CD4-positive, CD25-positive, alpha-beta regulatory T cell (primary cell): ENCODE results near the gene ACP6. TPM values are rescaled to one million over a fixed set of nuclear protein-coding genes. Genes with fewer than 3 reads are reported as not detected.

Source experiments
- ATAC-seq, 2 donors: fragments of 150-1000 bp; cut with Tn5 transposase; one replicate each; pipeline ENCODE4 v1.10.0; 2021; ENCODE audit warnings: low read depth in 2 of 2, moderate number of reproducible peaks in 2 of 2, moderate library complexity in 1 of 2
- DNase-seq, 3 donors: peaks; one replicate each; pipeline versions ENCODE4 v3.0.0 to v3.0.0-alpha.2; 2012 to 2022; ENCODE audit warnings: mixed read lengths in 1 of 3
- H3K27ac ChIP-seq: one replicate; pipeline ENCODE4 v1.7.0; 2013; ENCODE audit warnings: mild to moderate bottlenecking, low read length; ENCODE audit not compliant: insufficient read depth, poor library complexity, severe bottlenecking
- H3K27me3 ChIP-seq: one replicate; pipeline ENCODE4 v1.7.0; 2013; ENCODE audit warnings: low read length; ENCODE audit not compliant: control insufficient read depth, insufficient read depth
- H3K36me3 ChIP-seq: one replicate; pipeline ENCODE4 v1.7.0; 2013; ENCODE audit warnings: mild to moderate bottlenecking, low read length, moderate library complexity; ENCODE audit not compliant: control insufficient read depth, insufficient read depth
- H3K4me1 ChIP-seq: 2 replicates; pipeline ENCODE4 v1.7.0; 2013; ENCODE audit warnings: mild to moderate bottlenecking, low read length; ENCODE audit not compliant: insufficient read depth, control insufficient read depth, poor library complexity, severe bottlenecking
- H3K4me3 ChIP-seq: one replicate; pipeline ENCODE4 v1.7.0; 2013; ENCODE audit warnings: low read depth, mild to moderate bottlenecking, low read length, moderate library complexity
- H3K9me3 ChIP-seq, 2 experiments: 1 replicate in 1 of 2; 2 replicates in 1 of 2; pipeline ENCODE4 v1.7.0; 2013; ENCODE audit warnings: low read length in 2 of 2, mild to moderate bottlenecking in 1 of 2, moderate library complexity in 1 of 2; ENCODE audit not compliant: control insufficient read depth in 2 of 2
- H3K27ac Mint-ChIP-seq, 3 donors: one replicate each; pipeline ENCODE4 v1.8.0; 2020 to 2022; ENCODE audit warnings: mild to moderate bottlenecking in 3 of 3, mixed read lengths in 3 of 3, moderate library complexity in 2 of 3
- H3K27me3 Mint-ChIP-seq: one replicate; pipeline ENCODE4 v1.8.0; 2022; ENCODE audit warnings: mild to moderate bottlenecking, mixed read lengths
- H3K36me3 Mint-ChIP-seq: one replicate; pipeline ENCODE4 v1.8.0; 2020; ENCODE audit warnings: mixed read lengths
- H3K4me1 Mint-ChIP-seq, 4 donors: one replicate each; pipeline ENCODE4 v1.8.0; 2020 to 2022; ENCODE audit warnings: mixed read lengths in 4 of 4, mild to moderate bottlenecking in 1 of 4
- H3K4me3 Mint-ChIP-seq, 4 donors: one replicate each; pipeline ENCODE4 v1.8.0; 2020 to 2022; ENCODE audit warnings: mild to moderate bottlenecking in 4 of 4, mixed read lengths in 4 of 4, moderate library complexity in 3 of 4
- H3K9me3 Mint-ChIP-seq, 7 donors: one replicate each; pipeline ENCODE4 v1.8.0; 2020 to 2022; ENCODE audit warnings: mixed read lengths in 7 of 7, mild to moderate bottlenecking in 3 of 7, moderate library complexity in 2 of 7
- polyA plus RNA-seq, 4 donors: library from polyadenylated mRNA; unstranded; fragments of 300-500 nt; fragmentation: Illumina TruSeq; gene quantifications; one replicate each; pipeline ENCODE4 v1.2.3, GENCODE V29; 2021
- total RNA-seq: library from RNA; stranded (reverse); gene quantifications from one replicate; pipeline ENCODE4 v1.2.3, GENCODE V29; 2022

ACP6 gene
- total and polyA plus RNA-seq, 5 donors from 2014 or later: 8.9 to 18.5 (median 12.6) TPM

GRCh38 chr1:147673406-147673805, 3.1 kb upstream of the ACP6 start:
- Mint-ChIP-seq H3K4me1 (peaks cover 7 to 21% (median 17%) of the 10 kb centered on the region in 4 donors), H3K36me3 (no peaks in the 10 kb centered on the region), H3K9me3 (peaks cover 0 to 15% (median 4%) of the 10 kb centered on the region in 7 donors), H3K4me3 (peak overlapping the region in 2 of 4 donors; percentile 7 to 8), H3K27me3 (peaks cover 43% of the 10 kb centered on the region), H3K27ac (no peak overlapping the region)
- no peak for DNase-seq
- Histone ChIP-seq H3K9me3 (peaks cover 12 to 20% of the 10 kb centered on the region in 2 experiments), H3K36me3 (no peaks in the 10 kb centered on the region), H3K27me3 (peaks cover 11% of the 10 kb centered on the region), H3K4me1 (peaks cover 16% of the 10 kb centered on the region), H3K4me3 (no peak overlapping the region), H3K27ac (no peak overlapping the region)
- no peak for ATAC-seq

- Histone ChIP-seq H3K4me3 (peak overlapping the region; percentile 80), H3K27ac (peak overlapping the region; percentile 53), H3K27me3 (peaks cover 4% of the 10 kb centered on the region), H3K4me1 (peaks cover 16% of the 10 kb centered on the region), H3K36me3 (no peaks in the 10 kb centered on the region), H3K9me3 (no peaks in the 10 kb centered on the region)
- DNase-seq: peak in 2 of 3 donors; percentile 25 to 65
- Mint-ChIP-seq H3K4me3 (peak overlapping the region; percentile 96 to 99 (median 98)), H3K4me1 (peaks cover 18 to 40% (median 31%) of the 10 kb centered on the region in 4 donors), H3K36me3 (no peaks in the 10 kb centered on the region), H3K27ac (peak overlapping the region; percentile 76 to 92 (median 78)), H3K27me3 (peaks cover 31% of the 10 kb centered on the region), H3K9me3 (peaks cover 0 to 2% (median 0%) of the 10 kb centered on the region in 7 donors)
- ATAC-seq: peak; percentile 35 to 37
These were observed 630 bp downstream of the ACP6 start for GRCh38 chr1:147669469-147670318.

GRCh38 chr1:147665521-147665920, 4.8 kb downstream of the ACP6 start:
- Mint-ChIP-seq H3K4me3 (peak overlapping the region in 2 of 4 donors; percentile 10 to 21), H3K4me1 (peaks cover 23 to 37% (median 29%) of the 10 kb centered on the region in 4 donors), H3K9me3 (peaks cover 0 to 3% (median 0%) of the 10 kb centered on the region in 7 donors), H3K36me3 (peaks cover 16% of the 10 kb centered on the region), H3K27me3 (peaks cover 2% of the 10 kb centered on the region), H3K27ac (no peak overlapping the region)
- Histone ChIP-seq H3K27ac (no peak overlapping the region), H3K4me3 (no peak overlapping the region), H3K27me3 (no peaks in the 10 kb centered on the region), H3K36me3 (no peaks in the 10 kb centered on the region), H3K4me1 (peaks cover 11% of the 10 kb centered on the region), H3K9me3 (no peaks in the 10 kb centered on the region)
- no peak for ATAC-seq
- DNase-seq: no peak

- Histone ChIP-seq H3K4me3 (no peak overlapping the region), H3K27ac (no peak overlapping the region), H3K4me1 (peaks cover 5% of the 10 kb centered on the region), H3K27me3 (no peaks in the 10 kb centered on the region), H3K9me3 (no peaks in the 10 kb centered on the region), H3K36me3 (no peaks in the 10 kb centered on the region)
- H3K4me1 Mint-ChIP-seq: peaks cover 17 to 30% (median 28%) of the 10 kb centered on the region in 4 donors
- DNase-seq (no peak), ATAC-seq (no peak)
- no peak overlapping the region for H3K4me3 Mint-ChIP-seq
- peaks cover 23% of the 10 kb centered on the region for H3K36me3 Mint-ChIP-seq
- H3K27me3 Mint-ChIP-seq: no peaks in the 10 kb centered on the region
- no peak overlapping the region for H3K27ac Mint-ChIP-seq
- peaks cover 0 to 3% (median 0%) of the 10 kb centered on the region in 7 donors for H3K9me3 Mint-ChIP-seq
These were observed 6.1 kb downstream of the ACP6 start for GRCh38 chr1:147664206-147664605.

- DNase-seq (no peak), ATAC-seq (no peak)
- no peaks in the 10 kb centered on the region for H3K9me3 ChIP-seq
- peaks cover 52% of the 10 kb centered on the region for H3K36me3 Mint-ChIP-seq
- H3K27me3 ChIP-seq: no peaks in the 10 kb centered on the region
- no peak overlapping the region for H3K4me3 Mint-ChIP-seq
- no peak overlapping the region for H3K27ac Mint-ChIP-seq
- peaks cover 0 to 2% (median 0%) of the 10 kb centered on the region in 4 donors for H3K4me1 Mint-ChIP-seq
- no peaks in the 10 kb centered on the region for H3K27me3 Mint-ChIP-seq
- H3K9me3 Mint-ChIP-seq: no peaks in the 10 kb centered on the region
- no peak overlapping the region for H3K27ac ChIP-seq
- no peak overlapping the region for H3K4me3 ChIP-seq
- H3K36me3 ChIP-seq: peaks cover 44% of the 10 kb centered on the region
- H3K4me1 ChIP-seq: no peaks in the 10 kb centered on the region
These were observed 15.8 kb downstream of the ACP6 start for GRCh38 chr1:147654511-147654910.

GRCh38 chr1:147652306-147652705, 18.0 kb downstream of the ACP6 start:
- Histone ChIP-seq H3K27ac (no peak overlapping the region), H3K4me3 (no peak overlapping the region), H3K27me3 (no peaks in the 10 kb centered on the region), H3K9me3 (no peaks in the 10 kb centered on the region), H3K36me3 (peaks cover 35% of the 10 kb centered on the region), H3K4me1 (peaks cover 15% of the 10 kb centered on the region)
- H3K36me3 Mint-ChIP-seq: peaks cover 43% of the 10 kb centered on the region
- ATAC-seq (no peak), DNase-seq (no peak)
- H3K27ac Mint-ChIP-seq: no peak overlapping the region
- no peak overlapping the region for H3K4me3 Mint-ChIP-seq
- H3K27me3 Mint-ChIP-seq: no peaks in the 10 kb centered on the region
- peaks cover 6 to 22% (median 10%) of the 10 kb centered on the region in 4 donors for H3K4me1 Mint-ChIP-seq
- no peaks in the 10 kb centered on the region for H3K9me3 Mint-ChIP-seq

- no peak overlapping the region for H3K27ac Mint-ChIP-seq
These were observed 18.9 kb downstream of the ACP6 start for GRCh38 chr1:147651466-147651865.

More at GRCh38 chr1:147651466-147651865, 18.9 kb downstream of the ACP6 start:
- H3K9me3 Mint-ChIP-seq: no peaks in the 10 kb centered on the region
- H3K9me3 ChIP-seq: no peaks in the 10 kb centered on the region
- H3K36me3 Mint-ChIP-seq: peaks cover 42% of the 10 kb centered on the region
- H3K4me3 ChIP-seq: no peak overlapping the region
- H3K27ac ChIP-seq: no peak overlapping the region
- DNase-seq (no peak), ATAC-seq (no peak)
- peaks cover 24% of the 10 kb centered on the region for H3K4me1 ChIP-seq
- no peak overlapping the region for H3K4me3 Mint-ChIP-seq
- peaks cover 35% of the 10 kb centered on the region for H3K36me3 ChIP-seq
- no peaks in the 10 kb centered on the region for H3K27me3 ChIP-seq
- no peaks in the 10 kb centered on the region for H3K27me3 Mint-ChIP-seq
- H3K4me1 Mint-ChIP-seq: peaks cover 10 to 30% (median 16%) of the 10 kb centered on the region in 4 donors
